PC-3 (cell line): ENCODE data around the gene CDRT4. TPM values are rescaled to one million over a fixed set of nuclear protein-coding genes. Genes with fewer than 3 reads are reported as not detected.

Experiments
- ATAC-seq: fragments of 200-7000 bp; cut with Tn5 transposase; 2 replicates; pipeline ENCODE4 v1.9.1; 2020; ENCODE audit warnings: mild to moderate bottlenecking, moderate library complexity
- BruUV-seq: library from RNA; stranded (reverse); fragments of 400-500 nt; replicated peaks from 2 replicates; lab custom pipeline; 2021; lab: Mats Ljungman, UMichigan
- CTCF ChIA-PET: fragments of 300-600 bp; sonication (Branson Sonifier 250); formaldehyde crosslinking; loops from one replicate; lab custom pipeline; 2022; ENCODE audit warnings: antibody characterized with exemption; lab: Charles Lee
- POLR2A ChIA-PET: fragments of 300-600 bp; sonication (Branson Sonifier 250); formaldehyde crosslinking; loops from one replicate; lab custom pipeline; 2022; ENCODE audit warnings: antibody characterized with exemption; ENCODE audit not compliant: unreplicated experiment; lab: Charles Lee
- DNase-seq: peaks from one replicate; pipeline ENCODE4 v3.0.0-alpha.2; 2015
- H2AFZ ChIP-seq: fragments of 300-600 bp; sonication (generic); 2 replicates; pipeline ENCODE4 v1.6.0; 2016; ENCODE audit warnings: antibody characterized with exemption, low read length
- H3F3A ChIP-seq: fragments of 300-600 bp; sonication (generic); one replicate; pipeline ENCODE4 v1.6.0; 2017; ENCODE audit warnings: antibody characterized with exemption, low read length, control low read depth, mild to moderate bottlenecking; ENCODE audit not compliant: unreplicated experiment
- H3K27ac ChIP-seq: fragments of 300-600 bp; sonication (generic); 2 replicates; pipeline ENCODE4 v1.5.1; 2016; ENCODE audit warnings: mild to moderate bottlenecking, low read length
- H3K27me3 ChIP-seq: fragments of 300-600 bp; sonication (generic); 2 replicates; pipeline ENCODE4 v1.6.1; 2016; ENCODE audit warnings: low read length, mixed read lengths
- H3K36me3 ChIP-seq: fragments of 300-600 bp; sonication (generic); 2 replicates; pipeline ENCODE4 v1.6.1; 2016; ENCODE audit warnings: low read depth, mixed run types, low read length, mixed read lengths
- H3K4me1 ChIP-seq: fragments of 300-600 bp; sonication (generic); 2 replicates; pipeline ENCODE4 v1.5.1; 2016; ENCODE audit warnings: low read length; ENCODE audit not compliant: insufficient read depth
- H3K4me2 ChIP-seq: fragments of 300-600 bp; sonication (generic); 2 replicates; pipeline ENCODE4 v1.6.0; 2016; ENCODE audit warnings: low read length
- H3K4me3 ChIP-seq: fragments of 300-600 bp; sonication (generic); 2 replicates; pipeline ENCODE4 v1.5.1; 2016; ENCODE audit warnings: mild to moderate bottlenecking, low read length, mixed read lengths
- H3K79me2 ChIP-seq: fragments of 300-600 bp; sonication (generic); 2 replicates; pipeline ENCODE4 v1.6.1; 2017; ENCODE audit warnings: low read length, mixed read lengths
- H3K9ac ChIP-seq: fragments of 300-600 bp; sonication (generic); 2 replicates; pipeline ENCODE4 v1.6.0; 2016; ENCODE audit warnings: mild to moderate bottlenecking, low read length
- H3K9me2 ChIP-seq: fragments of 300-600 bp; sonication (generic); replicated peaks from 2 replicates; pipeline ENCODE4 v1.6.1; 2016; ENCODE audit warnings: mixed run types, low read length, mixed read lengths
- H3K9me3 ChIP-seq: fragments of 300-600 bp; sonication (generic); 2 replicates; pipeline ENCODE4 v1.6.1; 2016; ENCODE audit warnings: low read length, mixed read lengths
- H4K20me1 ChIP-seq: fragments of 300-600 bp; sonication (generic); 2 replicates; pipeline ENCODE4 v1.6.1; 2016; ENCODE audit warnings: low read length, mixed read lengths
- EZH2 ChIP-seq: fragments of 300-600 bp; sonication (generic); IDR thresholded peaks from one replicate; pipeline ENCODE4 v1.6.1; 2017; ENCODE audit warnings: antibody characterized with exemption, mild to moderate bottlenecking, low read length; ENCODE audit not compliant: unreplicated experiment
- EZH2phosphoT487 ChIP-seq: fragments of 300-600 bp; sonication (generic); IDR thresholded peaks from 2 replicates; pipeline ENCODE4 v1.6.1; 2018; ENCODE audit warnings: mild to moderate bottlenecking, antibody characterized with exemption, low read length, borderline replicate concordance
- intact Hi-C: fragments of 100-400 bp; cut with micrococcal nuclease; formaldehyde crosslinking; loops from 2 replicates; pipeline ENCODE4 v1.9.0; 2023
- total RNA-seq: library from RNA; depleted of rRNA; stranded (reverse); fragments of >200 nt; gene quantifications from 2 replicates; pipeline ENCODE4 v1.2.3, GENCODE V29; 2014
- TF ChIP-seq, protein P1 (sequence below): fragments of 300-600 bp; sonication (generic); conservative IDR thresholded peaks from 2 replicates; pipeline ENCODE4 v1.5.1; 2017; ENCODE audit warnings: antibody characterized with exemption, low read depth, mild to moderate bottlenecking, low read length

The CDRT4 gene
- total RNA-seq, 1 experiment from 2014 or later = 5.0 TPM

DNA sequence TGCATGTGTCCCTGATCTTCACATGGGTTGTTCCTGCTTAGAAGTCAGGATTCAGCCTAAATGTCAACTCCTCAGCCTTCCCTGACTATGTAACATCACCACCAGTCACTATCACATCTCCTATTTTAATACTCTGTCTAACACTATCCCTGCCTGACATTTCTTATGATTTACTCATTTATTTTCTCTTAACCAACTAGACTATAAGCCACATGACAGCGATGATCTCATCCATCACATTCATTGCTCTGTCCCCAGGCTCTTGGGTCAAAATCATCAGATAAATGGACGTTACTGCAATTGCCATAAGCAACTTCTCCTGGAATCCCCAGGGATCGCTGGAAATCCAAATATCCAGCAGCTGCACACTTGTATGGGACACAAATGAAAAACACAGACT lies 15.7 kb downstream of the CDRT4 start:
- no peaks in the 10 kb centered on the region for H3K9me2 ChIP-seq
- H3K27me3 ChIP-seq = no peaks in the 10 kb centered on the region
- no peak overlapping the region for H3K4me2 ChIP-seq
- ChIA-PET POLR2A (no interaction called here), CTCF (no interaction called here)
- no peak for ATAC-seq
- H4K20me1 ChIP-seq = no peaks in the 10 kb centered on the region
- no peaks in the 10 kb centered on the region for H3K4me1 ChIP-seq
- H3K9me3 ChIP-seq = no peaks in the 10 kb centered on the region
- no peaks in the 10 kb centered on the region for H3F3A ChIP-seq
- H3K4me3 ChIP-seq = no peak overlapping the region
- no peak overlapping the region for H3K27ac ChIP-seq
- TF ChIP-seq EZH2phosphoT487 (no peak), EZH2 (no peak)
- TF ChIP-seq, protein P1, sequence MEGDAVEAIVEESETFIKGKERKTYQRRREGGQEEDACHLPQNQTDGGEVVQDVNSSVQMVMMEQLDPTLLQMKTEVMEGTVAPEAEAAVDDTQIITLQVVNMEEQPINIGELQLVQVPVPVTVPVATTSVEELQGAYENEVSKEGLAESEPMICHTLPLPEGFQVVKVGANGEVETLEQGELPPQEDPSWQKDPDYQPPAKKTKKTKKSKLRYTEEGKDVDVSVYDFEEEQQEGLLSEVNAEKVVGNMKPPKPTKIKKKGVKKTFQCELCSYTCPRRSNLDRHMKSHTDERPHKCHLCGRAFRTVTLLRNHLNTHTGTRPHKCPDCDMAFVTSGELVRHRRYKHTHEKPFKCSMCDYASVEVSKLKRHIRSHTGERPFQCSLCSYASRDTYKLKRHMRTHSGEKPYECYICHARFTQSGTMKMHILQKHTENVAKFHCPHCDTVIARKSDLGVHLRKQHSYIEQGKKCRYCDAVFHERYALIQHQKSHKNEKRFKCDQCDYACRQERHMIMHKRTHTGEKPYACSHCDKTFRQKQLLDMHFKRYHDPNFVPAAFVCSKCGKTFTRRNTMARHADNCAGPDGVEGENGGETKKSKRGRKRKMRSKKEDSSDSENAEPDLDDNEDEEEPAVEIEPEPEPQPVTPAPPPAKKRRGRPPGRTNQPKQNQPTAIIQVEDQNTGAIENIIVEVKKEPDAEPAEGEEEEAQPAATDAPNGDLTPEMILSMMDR = no peak
- H3K36me3 ChIP-seq = peaks cover 5% of the 10 kb centered on the region
- DNase-seq = no peak
- intact Hi-C loops = no loop called here
- BruUV-seq = no TSS peak
- no peak overlapping the region for H2AFZ ChIP-seq
- H3K9ac ChIP-seq = no peak overlapping the region
- H3K79me2 ChIP-seq = no peaks in the 10 kb centered on the region

DNA sequence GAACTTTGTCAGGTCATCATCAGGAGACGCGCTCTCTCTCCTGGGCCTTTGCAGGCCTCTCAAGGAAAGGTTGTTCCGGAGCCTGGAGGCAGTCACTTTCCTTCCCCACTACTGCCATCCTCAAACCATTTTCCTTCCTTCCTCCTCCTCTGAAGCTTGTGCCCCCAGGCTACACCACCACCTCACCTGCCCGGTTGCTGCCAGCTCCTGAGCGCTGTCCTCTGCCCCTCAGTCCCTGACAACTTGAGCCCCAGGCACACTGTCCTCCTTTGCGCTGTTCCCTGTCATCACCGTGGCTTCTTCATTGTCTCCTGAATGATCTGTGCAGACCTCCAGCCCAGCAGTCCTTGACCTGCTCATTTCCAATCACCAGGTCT lies 18.9 kb downstream of the CDRT4 start:
- intact Hi-C loops = no loop called here
- ATAC-seq = no peak
- H3K79me2 ChIP-seq = no peaks in the 10 kb centered on the region
- CTCF ChIA-PET = no interaction called here
- H3K36me3 ChIP-seq = no peaks in the 10 kb centered on the region
- H3K4me2 ChIP-seq = no peak overlapping the region
- no peaks in the 10 kb centered on the region for H3K9me2 ChIP-seq
- no peak overlapping the region for H3K27ac ChIP-seq
- H3K9me3 ChIP-seq = no peaks in the 10 kb centered on the region
- POLR2A ChIA-PET = no interaction called here
- DNase-seq = no peak
- BruUV-seq = no TSS peak
- no peaks in the 10 kb centered on the region for H3F3A ChIP-seq
- H3K27me3 ChIP-seq = no peaks in the 10 kb centered on the region
- no peaks in the 10 kb centered on the region for H3K4me1 ChIP-seq
- no peak overlapping the region for H3K4me3 ChIP-seq
- H3K9ac ChIP-seq = no peak overlapping the region
- TF ChIP-seq EZH2 = no peak
- no peak overlapping the region for H2AFZ ChIP-seq
- H4K20me1 ChIP-seq = no peaks in the 10 kb centered on the region

DNA sequence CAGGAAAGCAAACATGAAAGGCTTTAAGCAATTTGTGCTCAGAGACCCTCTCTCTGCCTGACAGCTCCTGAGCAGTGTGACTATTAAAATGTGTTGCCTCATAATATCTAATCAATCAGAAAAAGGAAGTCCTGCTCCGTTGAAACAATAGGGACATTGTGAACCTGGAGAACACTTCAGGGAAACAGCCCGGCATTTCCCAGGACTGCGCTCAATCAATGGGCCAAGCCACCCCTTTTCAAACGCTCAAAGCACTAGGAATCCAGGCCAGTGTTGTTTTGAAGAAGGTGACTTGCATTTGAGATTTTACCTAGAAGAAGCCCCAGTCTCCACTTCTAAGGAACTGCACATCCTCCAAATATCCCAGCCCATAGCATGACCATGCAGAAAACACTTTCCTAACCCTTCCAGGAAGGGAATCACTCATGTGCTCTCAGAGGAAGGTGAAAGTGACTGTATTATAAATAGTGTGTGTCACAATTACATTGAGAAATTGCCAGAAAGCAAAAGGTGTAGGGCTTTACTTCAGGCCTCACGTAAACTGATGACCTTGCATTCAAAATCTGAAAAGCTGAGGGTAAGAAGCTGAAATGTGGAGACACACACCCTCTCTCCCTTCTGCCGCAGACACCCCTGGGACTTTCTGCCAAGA lies 19.4 kb downstream of the CDRT4 start:
- Histone ChIP-seq H3F3A (no peaks in the 10 kb centered on the region), H4K20me1 (no peaks in the 10 kb centered on the region), H2AFZ (no peak overlapping the region), H3K27ac (no peak overlapping the region), H3K36me3 (no peaks in the 10 kb centered on the region), H3K4me1 (no peaks in the 10 kb centered on the region), H3K27me3 (no peaks in the 10 kb centered on the region), H3K4me2 (no peak overlapping the region), H3K4me3 (no peak overlapping the region), H3K9ac (no peak overlapping the region), H3K9me3 (no peaks in the 10 kb centered on the region), H3K9me2 (no peaks in the 10 kb centered on the region), H3K79me2 (no peaks in the 10 kb centered on the region)
- ChIA-PET POLR2A (no interaction called here), CTCF (no interaction called here)
- BruUV-seq = no TSS peak
- TF ChIP-seq, protein P1 = no peak
- TF ChIP-seq EZH2 = no peak
- no peak for TF ChIP-seq EZH2phosphoT487
- DNase-seq (no peak), ATAC-seq (no peak)
- intact Hi-C loops = no loop called here
